Measurements from ENCODE around the gene SDR42E2.

DNA sequence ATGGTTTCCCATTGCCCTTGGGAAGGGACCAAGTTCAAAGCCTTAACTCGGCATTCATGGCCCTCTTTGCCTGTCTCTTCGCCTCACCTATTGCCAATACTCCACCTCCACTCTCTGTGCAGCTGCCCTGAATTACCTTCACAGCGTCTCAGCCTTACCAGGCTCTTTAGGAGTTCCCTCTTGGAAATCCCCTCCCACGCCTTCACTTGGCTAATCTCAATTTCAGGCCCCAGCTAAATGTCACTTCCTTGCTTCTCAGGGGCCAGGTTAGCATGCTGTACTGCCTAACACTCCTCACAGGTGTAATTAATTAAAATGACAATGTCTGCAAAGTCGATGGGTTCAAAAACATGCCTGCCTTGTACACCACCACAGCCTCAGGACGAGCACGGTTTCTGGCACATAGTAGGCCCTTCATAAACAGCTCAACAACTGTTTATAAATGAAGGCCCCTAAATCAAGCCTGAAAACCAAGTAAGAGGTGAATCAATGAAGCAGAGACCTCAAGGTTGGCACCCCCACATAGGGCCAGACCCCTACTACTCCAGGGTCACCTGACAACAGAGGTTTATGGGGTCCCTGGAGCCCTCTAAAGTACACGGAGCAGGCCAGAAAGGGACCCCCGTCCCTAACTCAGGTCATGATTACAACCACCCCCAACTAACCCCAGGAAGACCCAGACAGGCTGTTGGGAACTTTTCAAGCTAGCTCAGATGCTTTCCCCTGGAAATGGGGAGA is 32.6 kb downstream of the SDR42E2 start:
- TF ChIP-seq POLR2AphosphoS5 (IDR thresholded peaks at IDR 0.05): no peak
- TF ChIP-seq, protein P1, sequence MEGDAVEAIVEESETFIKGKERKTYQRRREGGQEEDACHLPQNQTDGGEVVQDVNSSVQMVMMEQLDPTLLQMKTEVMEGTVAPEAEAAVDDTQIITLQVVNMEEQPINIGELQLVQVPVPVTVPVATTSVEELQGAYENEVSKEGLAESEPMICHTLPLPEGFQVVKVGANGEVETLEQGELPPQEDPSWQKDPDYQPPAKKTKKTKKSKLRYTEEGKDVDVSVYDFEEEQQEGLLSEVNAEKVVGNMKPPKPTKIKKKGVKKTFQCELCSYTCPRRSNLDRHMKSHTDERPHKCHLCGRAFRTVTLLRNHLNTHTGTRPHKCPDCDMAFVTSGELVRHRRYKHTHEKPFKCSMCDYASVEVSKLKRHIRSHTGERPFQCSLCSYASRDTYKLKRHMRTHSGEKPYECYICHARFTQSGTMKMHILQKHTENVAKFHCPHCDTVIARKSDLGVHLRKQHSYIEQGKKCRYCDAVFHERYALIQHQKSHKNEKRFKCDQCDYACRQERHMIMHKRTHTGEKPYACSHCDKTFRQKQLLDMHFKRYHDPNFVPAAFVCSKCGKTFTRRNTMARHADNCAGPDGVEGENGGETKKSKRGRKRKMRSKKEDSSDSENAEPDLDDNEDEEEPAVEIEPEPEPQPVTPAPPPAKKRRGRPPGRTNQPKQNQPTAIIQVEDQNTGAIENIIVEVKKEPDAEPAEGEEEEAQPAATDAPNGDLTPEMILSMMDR (IDR thresholded peaks at IDR 0.05): no peak
